ENCODE data around the gene CYP27C1. TPM values are rescaled to one million over a fixed set of nuclear protein-coding genes. Genes with fewer than 3 reads are reported as not detected.
A peak's percentile ranks its signal among the peaks of the same experiment; 100 is the strongest.

CYP27C1 gene
- total RNA-seq, 1 donor from 2014 or later: not detected

- DNase-seq (ENCODE audit: low read depth, low spot score): no peak
Measured at GRCh38 chr2:127155947-127156346, 64.2 kb downstream of the CYP27C1 start.

DNA sequence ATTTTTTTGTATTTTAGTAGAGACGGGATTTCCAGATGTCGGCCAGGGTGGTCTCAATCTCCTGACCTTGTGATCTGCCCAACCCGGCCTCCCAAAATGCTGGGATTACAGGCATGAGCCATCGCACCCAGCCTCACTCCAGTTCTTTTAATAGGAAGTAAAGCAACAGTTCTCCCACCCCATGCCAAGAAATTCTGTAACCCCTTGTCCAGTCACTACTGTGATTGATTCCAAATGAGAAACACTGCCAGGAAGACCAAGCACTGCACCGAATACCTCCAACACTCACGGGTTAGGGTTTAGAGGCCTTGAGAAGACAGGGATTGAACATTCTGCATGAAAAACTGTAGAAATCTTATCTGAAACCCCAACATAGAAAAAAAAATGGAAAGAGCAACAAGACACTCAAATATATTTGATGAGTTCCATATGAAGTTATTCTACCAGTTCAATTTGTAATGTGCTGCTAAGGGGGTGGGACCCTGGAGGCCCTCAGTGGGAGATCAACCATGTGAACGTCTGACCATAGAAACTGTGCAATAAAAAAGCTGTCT, 65.0 kb downstream of the CYP27C1 start:
- DNase-seq (ENCODE audit: low read depth, low spot score): no peak

DNA sequence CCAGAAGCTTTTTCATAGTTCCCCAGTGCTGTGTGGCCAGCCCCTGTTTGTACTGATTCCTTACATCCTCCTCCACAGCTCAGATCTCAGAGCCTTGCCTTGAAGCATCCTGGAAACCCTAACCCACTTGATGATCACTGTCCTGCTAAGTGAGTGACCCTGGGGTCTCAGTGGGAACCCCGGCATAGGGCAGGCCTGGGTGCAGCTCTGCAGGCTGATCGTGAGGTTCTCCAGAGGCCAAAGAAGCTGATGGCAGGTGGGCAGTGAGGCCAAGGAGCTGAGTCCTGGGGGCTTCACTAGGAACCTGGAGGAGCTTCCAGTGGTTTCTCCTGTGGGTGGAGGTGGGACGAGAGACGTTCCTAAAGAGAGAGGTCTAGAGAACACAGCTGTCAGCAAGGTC, 65.7 kb downstream of the CYP27C1 start:
- no peak for DNase-seq (ENCODE audit: low read depth, low spot score)

GRCh38 chr2:127153691-127154158, 66.4 kb downstream of the CYP27C1 start:
- peak; percentile 39 for DNase-seq (ENCODE audit: low read depth, low spot score)

- no peak for DNase-seq (ENCODE audit: low read depth, low spot score)
Measured at GRCh38 chr2:127150996-127151395, 69.1 kb downstream of the CYP27C1 start.

- no peak for DNase-seq (ENCODE audit: low read depth, low spot score)
Measured at GRCh38 chr2:127149384-127149783, 70.7 kb downstream of the CYP27C1 start.

- no peak for DNase-seq (ENCODE audit: low read depth, low spot score)
Measured at GRCh38 chr2:127146820-127147502, 73.1 kb downstream of the CYP27C1 start.

- DNase-seq (ENCODE audit: low read depth, low spot score): no peak
Measured at GRCh38 chr2:127146071-127146725, 73.9 kb downstream of the CYP27C1 start.

GRCh38 chr2:127145280-127145895, 74.7 kb downstream of the CYP27C1 start:
- no peak for DNase-seq (ENCODE audit: low read depth, low spot score)

GRCh38 chr2:127143841-127144782, 76.0 kb downstream of the CYP27C1 start:
- DNase-seq (ENCODE audit: low read depth, low spot score): no peak

DNA sequence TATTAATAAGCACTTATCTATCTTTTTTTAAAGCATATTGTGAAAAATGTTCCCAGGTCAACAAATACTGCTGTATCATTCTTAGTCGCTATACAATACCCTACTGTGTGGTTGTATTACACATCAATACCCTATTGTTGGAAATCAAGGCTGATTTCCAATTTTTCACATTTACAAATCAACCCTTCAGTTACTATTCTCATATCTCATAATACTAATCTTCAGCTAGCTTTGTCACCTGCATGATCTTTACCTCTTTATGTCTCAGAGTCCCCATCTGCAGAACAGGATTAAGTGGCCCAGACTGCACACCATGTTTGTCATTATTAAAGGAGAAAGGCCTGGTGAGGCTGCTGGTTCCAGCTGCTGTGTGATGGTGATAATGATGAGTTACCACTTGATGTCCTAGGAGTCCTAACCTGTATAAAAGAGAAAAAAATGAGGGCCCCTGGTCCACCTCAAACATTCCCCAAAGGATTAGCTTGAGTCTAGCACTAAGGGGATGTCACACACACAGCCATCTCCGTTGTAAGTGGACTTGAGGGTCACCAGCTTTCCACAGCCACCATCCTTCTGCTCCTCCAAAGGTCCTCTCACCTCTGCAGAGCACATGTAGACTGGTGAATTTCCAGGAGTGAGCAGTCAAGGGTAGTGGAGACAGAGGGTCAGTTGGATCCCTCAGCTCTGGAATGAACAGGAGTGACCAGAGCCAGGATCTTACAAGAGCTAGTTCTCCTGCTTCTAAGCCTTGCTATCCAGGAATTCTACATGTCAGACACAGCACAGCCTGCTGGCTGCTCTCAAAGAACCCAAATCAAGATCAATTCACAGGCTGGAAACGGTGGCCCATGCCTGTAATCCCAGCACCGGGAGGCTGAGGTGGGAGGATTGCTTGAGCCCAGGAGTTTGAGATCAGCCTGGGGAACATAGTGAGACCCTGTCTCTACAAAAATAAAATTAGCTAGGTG, 77.2 kb downstream of the CYP27C1 start:
- no peak for DNase-seq (ENCODE audit: low read depth, low spot score)

DNA sequence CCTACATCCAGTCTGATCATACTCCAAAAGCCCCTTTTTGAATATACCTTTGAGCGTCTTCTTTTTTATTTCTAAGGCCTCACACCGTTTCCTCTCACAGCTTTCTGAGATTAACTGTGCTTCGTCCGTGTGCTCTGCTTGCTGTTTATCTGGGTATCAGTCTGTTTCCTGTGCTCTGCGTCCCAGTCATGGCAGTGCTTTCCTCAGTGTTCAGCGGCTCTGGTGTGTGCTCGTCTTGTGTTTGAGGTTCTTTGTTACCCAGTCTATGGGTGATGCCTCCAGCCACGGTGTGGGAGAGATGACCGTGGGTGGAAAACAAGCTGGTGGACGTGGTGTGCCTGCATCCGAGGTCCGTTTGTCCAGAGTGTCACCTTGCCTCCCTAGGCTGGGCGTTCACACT, 79.6 kb downstream of the CYP27C1 start:
- DNase-seq (ENCODE audit: low read depth, low spot score): no peak

GRCh38 chr2:127139766-127140165, 80.3 kb downstream of the CYP27C1 start:
- DNase-seq (ENCODE audit: low read depth, low spot score): no peak

- DNase-seq (ENCODE audit: low read depth, low spot score): no peak
Measured at GRCh38 chr2:127138281-127138680, 81.8 kb downstream of the CYP27C1 start.

GRCh38 chr2:127137741-127138140, 82.4 kb downstream of the CYP27C1 start:
- DNase-seq (ENCODE audit: low read depth, low spot score): no peak

GRCh38 chr2:127137225-127137624, 82.9 kb downstream of the CYP27C1 start:
- DNase-seq (ENCODE audit: low read depth, low spot score): no peak

GRCh38 chr2:127134833-127135830, 85.0 kb downstream of the CYP27C1 start:
- no peak for DNase-seq (ENCODE audit: low read depth, low spot score)

GRCh38 chr2:127134235-127134634, 85.9 kb downstream of the CYP27C1 start:
- DNase-seq (ENCODE audit: low read depth, low spot score): no peak

Measured in pulmonary artery endothelial cell (primary cell).